HG02870 (cell line): ENCODE data around the gene CCSAP.
"Not testable (repeated sequence)": the region's sequence is repeated elsewhere in the genome, so short reads cannot be mapped to it uniquely, and the experiment has no call there.

Source experiments
- ATAC-seq: cut with Tn5 transposase; IDR thresholded peaks from one replicate; pipeline ENCODE4 v1.9.1; 2021; ENCODE audit warnings: mild to moderate bottlenecking, moderate library complexity; ENCODE audit not compliant: unreplicated experiment

Gene CCSAP

DNA sequence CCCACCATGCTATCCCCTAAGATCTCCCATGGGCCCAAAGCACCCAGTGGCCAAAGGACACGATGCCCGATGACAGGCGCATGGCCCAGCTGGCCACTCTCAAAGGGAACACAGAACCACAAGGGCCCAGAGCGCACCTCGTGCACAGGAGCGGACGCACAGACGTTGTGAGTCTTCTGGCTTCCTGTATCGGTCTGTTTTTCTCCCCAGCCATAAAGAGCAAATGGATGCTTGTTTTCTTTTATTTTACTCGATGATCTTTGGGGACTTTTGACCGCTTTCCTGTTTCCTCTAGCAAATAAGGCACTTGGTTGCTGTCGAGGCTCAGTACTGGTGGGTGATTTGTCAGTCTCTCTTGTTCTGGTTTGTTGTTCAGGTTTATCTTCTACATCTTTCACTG, 16.2 kb downstream of the CCSAP start:
- no peak for ATAC-seq

DNA sequence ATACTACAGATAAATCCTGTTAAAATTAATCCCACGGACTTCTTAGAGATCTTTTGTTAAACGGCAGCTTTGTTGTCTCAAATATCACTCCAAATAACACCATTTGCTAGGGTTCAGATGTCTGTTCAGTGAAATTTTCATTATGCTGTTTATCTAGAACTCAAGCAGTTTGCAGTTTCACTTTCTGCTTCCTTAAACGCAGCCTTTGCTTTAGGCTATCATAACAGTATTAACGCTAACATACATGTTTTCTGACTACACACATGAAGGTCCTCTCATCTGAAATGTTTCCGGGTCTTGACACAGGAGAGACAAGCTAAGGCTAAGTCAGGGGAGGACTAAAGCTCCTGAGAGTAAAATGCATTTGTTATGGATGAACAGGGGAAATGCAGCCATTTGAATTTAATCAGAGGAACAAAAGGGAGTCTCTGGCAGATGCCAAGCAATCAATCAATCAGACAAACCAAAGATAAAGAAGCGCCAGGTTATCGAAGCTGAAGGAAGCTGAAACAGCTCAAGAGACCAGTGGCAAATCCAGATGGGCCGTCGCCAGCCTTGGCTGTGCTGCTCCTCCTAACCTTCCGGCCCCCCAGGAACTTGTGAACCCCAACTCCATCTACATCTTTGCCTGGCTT, 16.9 kb downstream of the CCSAP start:
- ATAC-seq: no peak

DNA sequence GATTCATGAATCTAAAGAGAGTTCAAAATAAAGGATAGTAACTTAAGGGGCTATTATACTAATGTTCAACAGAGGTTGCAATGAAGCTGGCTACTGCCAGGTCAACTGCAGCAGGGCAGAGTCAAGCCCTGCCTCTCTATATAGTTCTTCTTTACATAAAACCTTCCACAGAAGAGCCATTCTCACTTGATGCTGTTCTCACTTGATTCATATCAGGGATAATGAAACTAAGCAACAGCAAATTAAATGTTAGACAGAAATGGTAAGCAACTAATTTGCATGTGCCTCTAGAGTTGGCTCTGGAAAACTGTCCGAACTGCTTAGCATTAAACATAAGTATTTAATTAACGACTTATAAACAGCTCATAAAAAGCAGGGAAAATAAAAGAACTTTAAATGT, 17.4 kb downstream of the CCSAP start:
- ATAC-seq: no peak

DNA sequence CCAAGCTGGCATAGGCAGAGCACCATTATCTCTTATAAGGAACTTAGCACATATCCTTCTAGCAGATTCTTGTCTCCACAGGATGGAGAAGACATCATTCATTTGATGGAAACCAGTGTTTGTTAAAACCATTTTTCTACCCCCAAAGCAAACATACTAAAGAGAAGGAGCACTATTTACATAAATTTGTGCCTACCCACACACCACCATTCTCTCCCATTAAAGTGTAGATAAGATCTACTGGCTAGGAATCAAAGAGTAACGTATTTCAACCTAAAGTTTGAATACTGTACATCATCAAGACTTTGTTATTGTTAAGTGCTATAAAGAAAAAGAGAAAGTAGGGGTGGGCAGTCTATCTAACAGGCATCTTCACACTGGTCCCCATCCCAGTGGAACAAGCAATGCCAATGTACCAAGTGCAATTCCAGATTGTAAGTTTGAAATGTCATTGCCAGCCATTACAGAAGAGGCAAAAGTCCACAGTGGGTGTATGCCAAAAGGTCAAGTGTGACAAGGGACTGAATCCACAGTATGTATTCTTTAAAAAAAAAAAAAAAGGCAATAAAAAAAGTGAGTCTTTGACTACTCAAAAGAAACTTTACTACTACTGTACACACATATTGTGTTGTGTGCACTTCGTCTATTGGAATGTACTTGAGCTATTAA, 18.8 kb downstream of the CCSAP start:
- no peak for ATAC-seq

DNA sequence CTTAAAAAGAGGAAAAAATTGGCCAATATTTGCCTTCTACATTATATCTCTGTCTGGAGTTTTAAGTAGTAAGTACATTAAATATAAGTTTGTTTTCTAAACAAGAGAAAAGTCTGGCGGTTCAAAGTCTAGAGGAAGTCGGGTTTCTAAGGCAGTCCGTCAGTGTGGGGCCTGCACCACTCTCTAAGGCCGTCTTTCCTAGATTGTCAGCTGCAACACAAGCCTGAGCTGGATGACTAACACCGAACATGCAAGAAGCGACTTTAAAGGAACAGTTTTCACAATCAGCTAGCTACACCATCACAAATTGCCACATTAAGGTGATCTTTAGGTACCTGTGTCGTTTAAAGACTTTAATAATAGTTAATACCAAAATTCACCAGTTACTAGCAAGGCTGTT, 19.6 kb downstream of the CCSAP start:
- ATAC-seq: no peak

DNA sequence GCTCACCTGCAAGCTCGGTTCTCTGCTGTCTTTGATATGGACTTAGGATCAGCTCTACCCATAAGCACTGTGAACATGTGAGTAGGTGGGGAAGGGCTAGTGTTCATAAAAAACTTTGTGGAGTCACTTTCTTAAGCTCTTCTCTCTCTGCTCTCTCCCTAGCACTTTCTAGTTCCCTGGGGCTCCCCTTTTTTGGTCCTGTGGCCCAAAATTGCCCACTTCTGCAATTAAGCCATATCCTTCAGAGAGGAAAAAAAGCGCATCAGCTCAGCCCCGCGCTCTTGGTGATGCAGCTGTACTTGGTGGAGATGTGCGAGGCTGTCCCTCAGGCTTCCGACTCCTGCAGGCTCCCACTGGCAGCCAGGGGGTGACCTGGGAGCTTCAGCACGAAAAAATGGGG, 23.4 kb downstream of the CCSAP start:
- no peak for ATAC-seq

DNA sequence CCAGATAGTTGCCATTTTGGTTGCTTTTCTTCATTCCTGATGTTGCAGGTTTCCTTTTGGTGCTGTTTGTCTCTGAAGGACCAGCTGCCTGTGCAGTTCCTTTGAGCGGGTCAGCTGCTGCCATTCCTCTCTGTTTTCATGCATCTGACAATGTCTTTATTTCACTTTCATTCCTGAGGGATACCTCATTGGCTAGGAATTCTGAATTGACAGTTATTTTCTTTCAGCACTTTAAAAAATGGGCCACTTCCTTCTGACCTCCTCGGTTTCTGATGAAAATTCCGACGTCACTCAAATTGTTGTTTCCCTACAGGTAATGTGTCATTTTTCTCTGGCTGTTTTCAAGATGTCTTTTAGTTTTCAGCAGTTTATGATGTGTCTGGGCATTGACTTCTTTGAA, 24.8 kb downstream of the CCSAP start:
- ATAC-seq: no peak

DNA sequence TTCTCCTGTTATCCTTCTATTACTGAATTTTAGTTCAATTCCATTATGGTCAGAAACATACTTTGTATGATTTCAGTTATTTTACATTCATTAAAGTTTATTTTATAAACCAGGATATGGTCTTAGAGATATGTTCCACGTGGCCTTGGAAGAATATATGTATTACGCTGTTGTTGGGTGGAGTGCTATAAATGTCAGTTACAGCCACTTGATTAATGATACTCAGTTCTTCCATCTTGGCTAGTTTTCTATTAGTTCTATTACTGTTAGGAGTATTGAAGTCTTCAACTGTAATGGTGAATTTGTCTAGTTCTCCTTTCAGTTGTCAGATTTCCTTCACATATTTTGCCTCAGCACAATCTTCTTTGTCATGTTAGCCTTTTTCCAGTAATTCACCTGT, 26.7 kb downstream of the CCSAP start:
- ATAC-seq: no peak

DNA sequence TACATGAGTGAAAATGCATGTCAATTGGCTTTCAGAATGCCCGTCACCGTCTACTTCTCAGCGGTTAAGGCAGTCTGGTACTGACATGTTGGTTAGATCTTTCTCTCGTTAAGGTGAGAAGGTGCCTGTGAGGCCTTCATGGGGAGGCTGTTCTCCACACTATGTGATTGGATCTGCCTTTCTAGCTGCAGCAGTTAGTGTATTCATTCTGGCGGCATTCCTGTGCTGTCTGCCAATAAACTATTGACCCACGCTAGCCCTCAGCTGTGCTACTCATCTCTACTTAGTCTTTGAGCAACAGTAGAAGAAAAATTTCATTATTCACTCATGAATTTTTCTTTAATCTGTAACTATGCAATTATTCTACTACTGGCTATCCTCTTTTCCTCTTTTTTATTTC, 32.0 kb downstream of the CCSAP start:
- ATAC-seq: no peak

DNA sequence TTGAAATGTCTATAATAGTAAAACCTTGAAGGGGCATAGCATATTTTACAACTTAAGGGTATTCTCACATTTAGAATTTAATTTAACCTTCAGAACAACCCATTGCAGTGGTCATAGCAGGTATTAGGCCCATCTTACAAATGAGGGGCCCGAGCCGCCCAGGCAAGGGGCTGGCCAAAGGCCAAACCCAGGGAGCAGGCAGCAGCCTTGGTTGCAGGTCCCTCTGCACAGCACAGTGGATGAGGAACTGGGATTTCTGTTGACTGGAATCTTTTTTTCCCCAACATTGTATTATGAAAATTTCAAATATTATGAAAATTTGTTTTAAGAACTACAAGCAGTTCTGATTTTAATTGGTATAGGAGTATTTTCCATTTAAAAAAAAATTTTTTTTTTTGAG, 33.2 kb downstream of the CCSAP start:
- no peak for ATAC-seq

DNA sequence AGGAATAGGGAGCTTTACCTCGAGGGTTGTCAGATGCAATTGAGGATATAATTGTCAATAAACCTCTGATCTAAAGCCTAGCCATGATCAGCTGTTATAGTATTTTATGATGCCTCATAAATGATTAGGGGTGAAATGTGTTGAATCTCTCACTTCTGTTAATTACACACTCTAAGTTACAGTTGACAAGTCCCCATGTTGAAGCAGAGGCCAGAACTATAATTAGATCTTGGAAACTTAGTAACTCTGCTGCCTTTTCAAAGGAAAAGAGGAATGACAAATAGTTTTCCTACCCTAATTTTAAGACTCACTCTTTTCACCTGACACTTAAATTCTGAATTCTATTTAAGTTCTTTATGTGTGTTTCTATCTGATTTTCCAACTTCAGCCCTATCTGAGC, 33.8 kb downstream of the CCSAP start:
- ATAC-seq: no peak

DNA sequence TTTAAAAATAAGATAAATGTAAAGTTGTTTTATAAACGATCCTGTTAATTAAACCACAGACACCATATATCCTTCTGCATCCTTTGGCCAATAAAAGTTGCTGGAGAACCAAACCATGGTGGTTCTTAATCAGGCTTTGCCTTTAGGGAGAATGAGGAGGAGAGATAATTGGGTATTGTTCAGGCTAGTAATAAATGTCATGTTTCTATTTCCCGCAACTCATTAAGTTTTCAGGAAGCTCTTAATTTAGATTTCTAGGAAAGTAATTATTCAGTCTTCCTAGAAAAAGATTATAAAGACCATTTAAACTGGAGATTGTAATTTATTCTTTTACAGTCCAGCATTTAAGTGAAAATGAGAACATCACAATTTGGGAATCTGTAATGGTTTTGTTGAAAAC, 37.5 kb downstream of the CCSAP start:
- no peak for ATAC-seq

DNA sequence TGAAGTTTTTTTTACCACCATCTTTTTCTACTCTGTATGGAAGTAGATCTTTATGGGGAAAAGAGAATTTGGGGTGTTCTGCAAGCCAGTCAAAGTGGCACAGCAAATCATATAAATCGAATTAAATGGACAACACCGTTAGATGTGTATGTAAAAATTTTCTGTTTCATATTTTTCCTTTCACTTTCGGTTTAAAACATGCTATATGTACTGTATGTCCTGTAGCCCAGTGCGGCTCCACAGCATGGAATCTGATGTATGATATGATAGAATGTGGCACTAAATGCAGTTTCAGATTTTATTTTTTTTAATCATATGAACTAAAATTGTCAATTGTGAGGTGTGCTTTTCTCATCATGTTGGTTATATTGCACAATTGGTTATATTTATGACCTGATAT, 39.0 kb downstream of the CCSAP start:
- ATAC-seq: no peak

DNA sequence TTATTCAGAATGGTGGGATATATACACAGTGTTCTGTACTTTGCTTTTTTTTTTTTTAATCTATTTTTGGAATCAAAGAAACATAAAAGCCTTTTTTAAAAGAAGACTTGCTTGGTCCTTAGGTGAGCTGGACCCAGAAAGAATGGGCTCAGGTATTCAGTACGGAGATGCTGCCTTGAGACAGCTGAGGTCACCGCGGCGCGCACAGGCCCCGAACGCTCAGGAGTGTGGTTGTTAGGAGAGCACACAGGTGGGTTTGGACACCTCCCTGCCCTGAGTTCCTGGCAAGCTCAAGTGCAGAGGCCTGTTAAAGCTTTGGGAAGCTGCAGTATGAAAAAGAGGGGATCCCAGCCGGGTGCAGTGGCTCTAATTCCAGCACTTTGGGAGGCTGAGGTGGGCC, 40.1 kb downstream of the CCSAP start:
- ATAC-seq: no peak

DNA sequence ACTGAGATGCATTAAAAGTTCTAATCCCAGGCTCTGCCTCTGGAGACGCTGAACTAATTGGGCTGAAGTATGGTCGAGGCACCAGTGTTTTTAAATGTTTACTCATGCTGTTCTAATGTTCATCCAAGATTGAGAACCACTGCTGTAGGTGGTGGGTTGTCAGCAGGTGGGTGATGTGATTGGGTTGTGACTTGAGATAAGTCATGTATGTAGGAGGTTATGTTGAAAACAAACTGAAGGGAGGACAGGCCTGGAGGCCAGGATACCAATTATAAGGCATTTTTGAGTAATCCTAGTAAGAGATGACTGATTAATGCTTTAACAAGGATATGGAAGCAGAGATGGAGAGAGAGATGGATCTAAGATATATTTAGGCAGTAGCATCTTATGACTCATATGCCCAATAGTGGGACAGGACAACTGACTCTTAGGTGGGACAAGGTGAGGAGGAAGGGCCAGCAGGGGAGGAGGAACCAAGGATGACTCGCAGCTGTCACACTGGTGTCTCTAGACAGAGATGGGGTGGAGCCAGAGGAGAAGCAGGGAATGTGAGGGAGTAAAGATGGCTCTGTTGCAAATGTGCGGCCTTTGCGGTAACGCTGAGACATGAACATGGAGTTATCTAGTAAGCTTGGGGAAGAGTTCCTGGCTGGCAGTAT, 42.6 kb downstream of the CCSAP start:
- ATAC-seq: no peak

DNA sequence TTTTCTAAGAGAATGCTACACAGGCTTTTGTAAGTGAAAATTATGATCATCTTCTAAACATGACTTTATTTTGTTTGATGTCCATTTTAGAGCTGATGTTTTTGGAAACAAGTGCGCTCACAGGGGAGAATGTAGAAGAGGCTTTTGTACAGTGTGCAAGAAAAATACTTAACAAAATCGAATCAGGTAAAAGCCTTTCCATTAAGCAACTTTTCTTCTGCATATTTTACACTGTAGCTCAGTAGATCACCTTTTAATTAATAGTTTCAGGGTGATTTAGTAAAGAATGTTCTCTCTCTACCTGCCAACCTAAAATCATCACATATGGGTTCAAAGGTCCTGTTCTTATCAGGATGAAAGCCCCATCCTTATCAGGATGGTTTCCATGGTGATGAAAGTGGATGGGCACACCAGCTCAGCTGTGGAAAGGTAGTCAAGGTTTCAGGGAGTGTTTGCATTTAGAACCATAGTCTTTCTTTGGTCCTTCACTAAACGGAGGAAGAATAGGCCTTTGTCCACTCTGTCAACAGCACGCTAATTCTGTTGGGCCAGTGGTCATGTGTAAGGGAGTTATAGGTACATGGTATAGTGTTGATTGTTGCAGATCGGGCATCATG, 43.9 kb downstream of the CCSAP start:
- no peak for ATAC-seq

DNA sequence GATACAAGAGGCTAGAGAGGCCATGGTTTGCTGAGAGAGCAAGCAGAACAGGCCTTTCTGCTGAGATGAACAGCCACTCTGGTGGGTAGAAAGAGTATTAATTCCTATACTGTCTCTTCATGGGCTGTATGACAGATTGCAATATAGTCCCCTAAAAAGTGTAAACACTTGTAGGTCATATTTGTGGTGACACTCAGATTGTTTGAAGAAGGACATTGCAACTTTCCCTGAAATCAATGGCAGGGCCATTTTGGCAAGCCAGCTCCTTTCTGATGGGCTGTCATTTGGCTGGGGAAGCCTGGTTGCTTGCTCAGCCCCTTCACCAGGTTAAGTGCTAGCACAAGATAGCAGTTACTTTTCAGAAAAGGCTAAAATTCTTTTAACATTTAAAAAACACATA, 44.4 kb downstream of the CCSAP start:
- no peak for ATAC-seq

DNA sequence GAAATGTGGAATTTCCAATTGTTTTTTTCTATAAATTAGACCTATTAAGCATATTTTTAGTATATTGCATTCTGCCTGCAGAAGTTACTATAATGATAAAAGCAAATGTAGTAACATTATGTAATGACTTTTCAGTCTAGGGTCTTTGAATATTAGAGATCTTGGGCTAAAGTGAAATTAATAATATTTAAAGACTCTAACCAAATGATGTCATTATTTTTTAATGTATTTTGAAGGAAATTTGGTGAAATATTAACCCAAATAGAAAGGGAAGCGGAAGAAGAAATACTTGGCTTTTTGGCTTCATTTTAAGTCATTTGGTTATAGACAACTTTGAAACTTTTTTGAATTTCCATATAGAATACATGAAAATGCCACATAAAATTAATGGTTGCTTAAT, 45.1 kb downstream of the CCSAP start:
- ATAC-seq: no peak

DNA sequence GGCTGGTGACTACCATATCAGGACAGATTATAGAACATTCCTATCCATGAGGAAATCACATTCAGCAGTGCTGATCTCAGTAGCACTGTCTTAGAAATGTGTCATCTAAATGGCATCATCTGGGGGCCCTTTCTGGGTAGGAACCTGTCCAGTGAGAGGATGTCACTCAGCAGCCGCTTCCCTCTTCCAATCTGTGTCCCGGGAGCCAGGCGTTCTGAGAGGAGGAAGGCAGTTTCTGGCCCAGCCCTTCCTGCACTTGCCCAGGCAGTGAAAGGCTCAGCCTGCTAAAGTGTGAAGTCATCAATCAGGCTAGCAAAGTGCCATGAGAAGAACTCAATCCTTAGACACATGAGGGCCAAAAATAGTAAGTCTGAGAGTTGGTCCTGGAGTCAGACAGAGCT, 46.3 kb downstream of the CCSAP start:
- ATAC-seq: no peak

DNA sequence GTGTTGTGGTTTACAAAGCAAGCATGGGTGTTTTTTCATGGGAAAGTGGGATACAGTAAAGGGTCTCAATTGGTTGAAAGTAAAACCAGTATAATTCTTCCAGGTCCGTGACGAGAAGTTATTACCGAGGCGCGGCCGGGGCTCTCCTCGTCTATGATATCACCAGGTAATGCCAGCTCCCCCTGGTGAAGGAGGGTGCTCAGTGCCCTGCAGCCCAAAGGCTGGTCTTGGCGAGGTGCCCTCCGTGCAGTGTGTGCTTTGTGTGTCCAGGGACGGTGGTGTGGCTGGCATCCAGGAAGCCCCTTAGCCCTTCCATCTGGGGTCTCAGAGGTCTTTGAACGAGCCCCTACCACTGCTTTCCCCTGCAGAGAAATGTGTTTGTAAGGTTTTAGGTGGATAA, 47.1 kb downstream of the CCSAP start:
- ATAC-seq: no peak

DNA sequence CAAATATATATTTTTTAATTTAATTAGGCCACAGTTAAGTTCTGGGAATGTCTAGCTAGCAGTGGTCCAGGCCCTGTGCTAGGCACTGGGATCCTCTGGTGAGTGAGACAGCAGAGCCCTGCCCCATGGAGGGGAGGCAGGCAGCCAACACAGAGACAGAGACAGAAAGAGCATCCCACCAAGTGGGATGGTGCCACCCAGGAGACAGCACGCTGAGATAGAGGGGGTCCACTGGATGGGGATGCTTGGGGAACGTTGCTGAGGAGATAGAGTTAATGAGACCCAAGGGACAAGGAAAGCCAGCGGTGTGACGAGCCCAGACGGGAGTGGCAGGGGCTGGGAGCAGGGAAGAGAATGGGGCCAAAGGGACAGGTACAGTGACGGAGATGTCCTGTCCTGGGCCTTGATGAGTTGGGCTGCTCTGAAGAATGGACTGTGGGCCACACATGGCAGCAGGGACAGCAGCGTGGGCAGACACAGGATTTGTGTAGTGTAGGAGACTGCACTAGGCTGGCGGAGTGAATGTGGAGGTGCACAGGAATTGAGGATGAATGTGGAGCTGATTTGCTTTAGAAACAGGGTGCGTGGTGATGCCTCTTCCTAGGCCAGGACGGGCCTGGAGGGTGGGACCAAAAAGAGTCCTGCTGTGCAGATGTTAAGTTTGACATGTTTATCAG, 49.2 kb downstream of the CCSAP start:
- no peak for ATAC-seq

DNA sequence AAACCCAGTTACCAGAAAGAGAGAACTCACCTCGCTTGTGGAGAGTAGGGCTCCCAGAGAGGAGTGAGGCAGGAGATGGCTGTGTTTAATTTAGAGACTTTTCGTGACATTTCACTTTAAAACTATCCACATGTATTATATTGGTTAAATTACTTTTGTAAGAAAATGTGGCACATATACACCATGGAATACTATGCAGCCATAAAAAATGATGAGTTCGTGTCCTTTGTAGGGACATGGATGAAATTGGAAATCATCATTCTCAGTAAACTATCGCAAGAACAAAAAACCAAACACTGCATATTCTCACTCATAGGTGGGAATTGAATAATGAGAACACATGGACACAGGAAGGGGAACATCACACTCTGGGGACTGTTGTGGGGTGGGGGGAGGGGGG, 51.2 kb downstream of the CCSAP start:
- ATAC-seq: not testable (repeated sequence)
